Kidney tubule cell (primary cell): ENCODE measurements around the gene STX12.
"Not testable (repeated sequence)": the region's sequence is repeated elsewhere in the genome, so short reads cannot be mapped to it uniquely, and the experiment has no call there.

Source experiments
- DNase-seq: peaks from one replicate; pipeline ENCODE4 v3.0.0-alpha.2; 2018; ENCODE audit warnings: low spot score

STX12 gene

DNA sequence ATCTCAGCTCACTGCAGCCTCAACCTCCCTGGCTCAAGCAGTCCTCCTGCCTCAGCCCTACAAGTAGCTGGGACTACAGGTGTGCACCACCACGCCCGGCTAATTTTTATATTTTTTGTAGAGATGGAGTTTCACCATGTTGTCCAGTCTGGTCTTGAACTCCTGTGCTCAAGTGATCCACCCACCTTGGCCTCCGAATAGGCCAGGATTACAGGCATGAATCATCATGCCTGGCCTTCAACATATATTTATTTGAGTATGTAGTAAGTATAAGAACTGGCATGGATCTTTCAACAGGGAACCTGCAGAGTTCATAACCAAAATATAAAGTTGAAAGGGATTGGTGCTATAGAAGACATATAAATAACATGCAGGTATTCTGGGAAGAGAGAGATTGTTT is 2.3 kb downstream of the STX12 start:
- not testable (repeated sequence) for DNase-seq

GRCh38 chr1:27776276-27776675 is 3.3 kb downstream of the STX12 start:
- DNase-seq, result not testable (repeated sequence)

DNA sequence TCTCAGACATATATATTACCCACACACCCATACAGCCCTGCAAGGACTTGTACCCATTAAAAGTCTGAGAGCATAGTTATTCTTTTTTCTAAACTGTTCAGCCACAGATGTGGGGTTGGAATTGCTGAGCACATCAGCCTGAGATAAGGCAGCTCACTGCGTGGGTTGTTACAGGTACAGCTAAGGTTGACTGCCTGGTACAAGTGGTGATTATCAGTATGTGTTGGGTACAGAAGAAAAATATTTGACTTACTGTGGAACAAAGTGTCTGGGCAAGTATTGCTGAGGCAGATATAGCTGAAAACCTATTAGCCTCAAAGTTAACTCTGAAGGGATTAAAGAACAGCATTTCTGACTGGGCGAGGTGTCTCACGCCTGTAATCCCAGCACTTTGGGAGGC is 5.0 kb downstream of the STX12 start:
- DNase-seq, result no peak

DNA sequence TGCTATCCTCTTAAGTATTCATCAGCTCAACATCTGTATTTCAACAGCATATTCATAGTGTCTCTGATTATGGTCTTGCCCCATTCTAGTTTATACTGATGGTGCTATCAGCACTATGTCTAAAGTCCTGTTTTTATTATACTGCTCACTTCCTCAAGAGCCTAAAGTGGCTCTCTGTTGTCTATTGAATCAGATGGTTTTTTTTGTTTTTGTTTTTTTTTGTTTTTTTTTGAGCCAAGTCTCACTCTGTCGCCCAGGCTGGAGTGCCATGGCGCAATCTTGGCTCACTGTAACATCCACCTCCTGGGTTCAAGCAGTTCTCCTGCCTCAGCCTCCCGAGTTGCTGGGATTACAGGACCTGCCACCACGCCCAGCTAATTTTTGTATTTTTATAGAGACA is 6.1 kb downstream of the STX12 start:
- no peak for DNase-seq

DNA sequence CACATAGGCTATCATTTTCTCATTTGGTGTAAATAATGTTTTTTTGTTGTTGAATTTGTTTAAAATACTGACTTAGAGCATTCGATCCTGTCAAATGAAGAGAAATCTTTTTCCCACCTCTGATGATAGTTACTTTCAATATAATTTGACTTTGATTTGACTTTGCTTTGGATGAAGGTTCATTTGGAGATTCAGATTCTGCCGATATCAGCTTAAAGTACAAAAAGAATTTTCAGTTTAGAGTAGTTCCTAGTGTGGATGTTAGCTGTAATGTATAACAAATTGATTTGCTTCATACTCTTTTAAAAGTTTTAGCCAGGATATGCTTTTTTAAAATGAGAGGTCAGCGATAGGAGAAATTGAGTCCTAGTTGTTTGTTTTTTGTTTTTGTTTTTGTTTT is 9.9 kb downstream of the STX12 start:
- no peak for DNase-seq

DNA sequence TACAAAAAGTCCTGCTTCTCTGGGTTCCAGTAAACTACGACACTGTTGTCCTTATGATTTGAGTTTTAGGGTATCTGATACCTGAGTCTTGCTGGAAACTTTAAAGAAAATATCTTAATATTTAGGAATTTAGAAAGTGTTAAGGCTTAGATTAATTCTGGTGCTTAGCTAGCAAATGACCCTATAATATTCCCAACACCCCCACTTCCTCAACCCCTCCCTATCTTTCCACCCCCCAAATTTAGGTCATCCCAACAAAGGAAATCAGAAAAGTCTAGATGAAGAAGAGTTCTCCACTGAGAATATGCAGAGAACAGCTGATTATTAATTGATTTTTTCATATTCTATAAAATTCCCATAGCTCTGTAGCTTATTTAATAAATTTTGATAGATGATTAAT is 11.7 kb downstream of the STX12 start:
- no peak for DNase-seq

DNA sequence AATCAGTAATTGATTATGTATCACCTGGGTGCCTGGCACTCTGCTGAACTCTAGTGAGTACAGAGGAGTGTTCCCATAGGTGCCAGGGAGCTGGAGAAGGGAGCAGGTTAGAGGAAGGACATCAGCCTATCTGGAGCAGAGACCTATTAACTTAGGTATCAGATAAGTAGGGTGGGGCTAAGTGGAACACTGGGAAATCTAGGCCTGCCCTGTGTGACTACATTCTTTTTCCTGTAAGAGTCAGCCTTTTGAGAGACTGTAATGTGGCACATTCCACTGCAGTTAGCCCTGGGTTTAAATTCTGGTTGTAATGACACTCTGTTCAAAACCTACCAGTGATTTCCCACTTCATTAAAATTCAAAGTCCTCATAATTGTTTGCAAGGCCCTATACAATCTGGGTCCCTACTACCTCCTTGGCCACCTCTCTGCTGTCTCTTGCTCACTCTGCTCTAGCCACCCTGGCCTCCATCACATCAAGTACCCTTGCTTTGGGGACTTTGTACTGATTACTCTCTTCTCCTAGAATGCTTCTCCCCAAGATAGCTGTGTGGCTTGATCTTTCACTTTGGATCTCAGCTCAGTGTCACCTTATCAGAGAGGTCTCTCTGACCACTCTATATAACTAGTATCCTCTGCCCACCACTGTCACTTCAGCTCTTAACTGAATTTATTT is 12.9 kb downstream of the STX12 start:
- peak; percentile 64 for DNase-seq

GRCh38 chr1:27787895-27788294 is 14.9 kb downstream of the STX12 start:
- DNase-seq, result no peak

GRCh38 chr1:27789540-27790041 is 16.6 kb downstream of the STX12 start:
- DNase-seq, result peak; percentile 10

DNA sequence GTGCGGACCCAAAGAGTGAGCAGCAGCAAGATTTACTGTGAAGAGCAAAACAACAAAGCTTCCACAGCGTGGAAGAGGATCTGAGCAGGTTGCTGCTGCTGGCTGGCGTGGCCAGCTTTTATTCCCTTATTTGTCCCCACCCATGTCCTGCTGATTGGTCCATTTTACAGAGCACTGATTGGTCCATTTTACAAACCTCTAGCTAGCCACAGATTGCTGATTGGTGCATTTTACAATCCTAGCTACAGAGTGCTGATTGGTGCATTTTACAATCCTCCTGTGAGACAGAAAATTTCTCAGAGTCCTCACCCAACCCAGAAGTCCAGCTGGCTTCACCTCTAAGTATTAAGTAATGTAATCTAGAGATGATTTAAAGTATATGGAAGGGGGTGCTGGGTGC is 17.3 kb downstream of the STX12 start:
- not testable (repeated sequence) for DNase-seq

DNA sequence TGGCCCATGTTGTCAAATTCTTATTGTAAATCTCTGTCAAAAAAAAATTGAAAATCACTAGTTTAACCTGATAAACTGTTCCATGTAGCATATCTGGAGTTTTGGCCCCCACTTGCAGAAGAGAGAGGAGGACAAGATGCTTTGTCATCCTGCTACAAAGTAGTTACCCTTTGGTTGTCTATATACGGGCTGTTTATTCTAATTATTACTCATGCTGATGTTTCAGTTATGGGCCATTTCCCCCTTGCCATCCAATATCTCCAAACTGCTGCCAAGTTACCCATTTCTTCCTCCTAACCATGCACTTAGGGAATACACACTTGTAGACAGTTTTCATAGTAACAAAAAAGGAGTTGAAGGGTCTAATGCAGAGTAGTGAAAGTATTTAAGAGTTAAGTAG is 22.6 kb downstream of the STX12 start:
- DNase-seq, result no peak

- no peak for DNase-seq
These were observed 31.8 kb downstream of the STX12 start for GRCh38 chr1:27804791-27805190.

GRCh38 chr1:27806758-27807157 is 33.7 kb downstream of the STX12 start:
- DNase-seq, result no peak

- DNase-seq, result no peak
These were observed 34.4 kb downstream of the STX12 start for GRCh38 chr1:27807385-27807784.

DNA sequence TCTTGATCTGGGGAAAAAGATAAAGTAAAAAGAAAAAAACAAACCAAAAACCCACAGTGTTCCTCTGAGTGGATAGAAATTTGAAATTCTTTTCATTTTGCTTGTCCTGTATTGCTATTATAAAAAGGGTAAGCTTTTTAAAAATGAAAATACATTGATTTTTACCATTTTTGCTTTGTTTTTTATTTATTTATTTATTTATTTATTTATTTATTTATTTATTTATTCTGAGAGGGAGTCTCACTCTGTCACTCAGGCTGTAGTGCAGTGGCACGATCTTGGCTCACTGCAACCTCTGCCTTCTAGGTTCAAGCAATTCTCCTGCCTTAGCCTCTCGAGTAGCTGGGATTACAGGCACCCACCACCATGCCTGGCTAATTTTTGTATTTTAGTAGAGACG is 35.1 kb downstream of the STX12 start:
- not testable (repeated sequence) for DNase-seq

GRCh38 chr1:27809883-27810282 is 36.9 kb downstream of the STX12 start:
- no peak for DNase-seq

DNA sequence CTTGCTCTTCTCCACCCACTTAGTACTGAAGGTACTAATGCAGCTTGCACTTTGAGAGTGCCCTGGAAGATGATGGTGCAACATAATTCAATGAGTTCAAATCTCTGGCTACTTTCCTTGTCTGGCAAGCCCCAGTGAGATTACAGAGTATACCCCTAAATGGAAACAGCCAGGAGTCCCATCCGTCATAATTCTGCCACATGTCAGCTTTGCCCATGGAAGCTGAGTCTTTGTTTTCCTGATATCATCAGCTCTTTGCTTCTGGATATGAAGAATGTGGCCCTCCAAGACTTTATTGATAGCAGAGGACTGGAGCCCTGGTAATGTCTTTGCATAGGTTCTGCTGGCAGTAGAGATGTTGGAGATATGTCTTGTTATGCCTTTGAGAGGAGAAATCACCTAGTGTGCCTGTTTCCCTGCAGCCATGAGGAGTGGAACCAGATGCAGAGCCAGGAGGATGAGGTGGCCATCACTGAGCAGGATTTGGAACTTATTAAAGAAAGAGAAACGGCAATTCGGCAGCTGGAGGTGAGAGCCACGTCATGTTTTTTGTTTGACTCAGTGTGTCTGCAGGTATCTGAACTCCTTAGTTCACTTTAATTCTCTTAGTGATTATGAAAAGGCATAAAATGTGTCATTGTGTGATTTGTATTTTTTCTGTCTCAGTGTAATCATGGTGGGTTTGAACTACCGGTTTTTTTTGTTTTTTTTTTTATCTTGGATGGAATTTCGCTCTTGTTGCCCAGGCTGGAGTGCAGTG is 38.9 kb downstream of the STX12 start:
- DNase-seq, result no peak

- peak; percentile 8 for DNase-seq
These were observed 44.1 kb downstream of the STX12 start for GRCh38 chr1:27816921-27817630.

DNA sequence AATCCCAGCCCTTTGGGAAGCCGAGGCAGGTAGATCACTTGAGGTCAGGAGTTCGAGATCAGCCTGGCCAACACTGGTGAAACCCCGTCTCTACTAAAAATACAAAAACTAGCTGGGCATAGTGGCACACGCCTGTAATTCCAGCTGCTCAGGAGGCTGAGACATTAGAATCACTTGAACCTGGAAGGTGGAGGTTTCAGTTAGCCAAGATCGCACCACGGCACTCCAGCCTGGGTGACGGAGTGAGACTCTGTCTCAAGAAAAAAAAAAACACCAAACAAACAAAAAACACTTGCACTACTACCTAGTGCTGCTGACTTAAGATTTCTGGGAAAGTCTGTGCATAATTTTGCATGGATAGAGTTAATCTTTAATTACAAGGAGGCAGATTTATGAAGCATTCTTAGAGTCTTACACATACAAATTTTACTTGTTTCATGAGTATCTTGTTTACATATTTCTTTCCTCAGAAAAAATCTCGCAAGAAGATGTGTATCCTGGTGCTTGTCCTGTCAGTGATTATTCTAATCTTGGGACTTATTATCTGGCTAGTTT is 48.8 kb downstream of the STX12 start:
- peak; percentile 51 for DNase-seq

GRCh38 chr1:27823784-27824183 is 50.8 kb downstream of the STX12 start:
- no peak for DNase-seq

- no peak for DNase-seq
These were observed 51.4 kb downstream of the STX12 start for GRCh38 chr1:27824411-27824810.

DNA sequence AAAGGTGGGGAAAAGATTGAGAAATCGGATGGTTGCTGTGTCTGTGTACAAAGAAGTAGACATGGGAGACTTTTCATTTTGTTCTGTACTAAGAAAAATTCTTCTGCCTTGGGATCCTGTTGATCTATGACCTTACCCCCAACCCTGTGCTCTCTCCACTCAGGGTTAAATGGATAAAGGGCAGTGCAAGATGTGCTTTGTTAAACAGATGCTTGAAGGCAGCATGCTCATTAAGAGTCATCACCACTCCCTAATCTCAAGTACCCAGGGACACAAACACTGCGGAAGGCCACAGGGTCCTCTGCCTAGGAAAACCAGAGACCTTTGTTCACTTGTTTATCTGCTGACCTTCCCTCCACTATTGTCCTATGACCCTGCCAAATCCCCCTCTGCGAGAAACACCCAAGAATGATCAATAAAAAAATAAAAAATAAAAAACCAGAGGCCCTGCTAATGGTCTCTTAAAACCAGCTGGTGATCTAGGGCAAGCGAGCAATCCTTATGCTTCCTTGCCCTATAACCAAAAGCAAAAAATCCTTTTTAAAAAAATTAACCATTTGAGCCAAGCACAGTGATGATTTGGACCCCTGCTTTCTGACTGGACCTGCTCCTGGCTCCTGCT is 56.4 kb downstream of the STX12 start:
- not testable (repeated sequence) for DNase-seq
